Right lobe of liver (tissue), 4 donors: ENCODE results near the gene C19orf81.

Experiments
- CTCF ChIP-seq, 4 donors: fragments of 200-600 bp in 3 of 4; fragments of 450-650 bp in 1 of 4; IDR thresholded peaks; one replicate each; pipeline versions ENCODE4 v1.5.1 to v1.8.0; 2016 to 2022; ENCODE audit warnings: antibody characterized with exemption in 4 of 4, mild to moderate bottlenecking in 2 of 4
- POLR2A ChIP-seq: fragments of 450-650 bp; IDR thresholded peaks from one replicate; pipeline ENCODE4 v1.6.1; 2017; ENCODE audit warnings: antibody characterized with exemption, mild to moderate bottlenecking
- donor health status: DM: no; HTN: no; CAD: no.
- donor health status: DM: no; HTN: no; CAD: no.
- donor health status: DM: no; HTN: yes; CAD: no.

GRCh38 chr19:50668879-50669278 lies 19.6 kb downstream of the C19orf81 start:
- TF ChIP-seq CTCF (IDR thresholded peaks at IDR 0.05) (no peak), POLR2A (no peak)
